LNCAP (cell line): ENCODE data around the gene ATP6V1B1.
A peak's percentile ranks its signal among the peaks of the same experiment; 100 is the strongest.

Experiments
- TF ChIP-seq, protein P1 (sequence below): fragments of 450-650 bp; IDR thresholded peaks from 2 replicates; pipeline ENCODE4 v1.5.1; 2017; ENCODE audit warnings: mild to moderate bottlenecking

The ATP6V1B1 gene

DNA sequence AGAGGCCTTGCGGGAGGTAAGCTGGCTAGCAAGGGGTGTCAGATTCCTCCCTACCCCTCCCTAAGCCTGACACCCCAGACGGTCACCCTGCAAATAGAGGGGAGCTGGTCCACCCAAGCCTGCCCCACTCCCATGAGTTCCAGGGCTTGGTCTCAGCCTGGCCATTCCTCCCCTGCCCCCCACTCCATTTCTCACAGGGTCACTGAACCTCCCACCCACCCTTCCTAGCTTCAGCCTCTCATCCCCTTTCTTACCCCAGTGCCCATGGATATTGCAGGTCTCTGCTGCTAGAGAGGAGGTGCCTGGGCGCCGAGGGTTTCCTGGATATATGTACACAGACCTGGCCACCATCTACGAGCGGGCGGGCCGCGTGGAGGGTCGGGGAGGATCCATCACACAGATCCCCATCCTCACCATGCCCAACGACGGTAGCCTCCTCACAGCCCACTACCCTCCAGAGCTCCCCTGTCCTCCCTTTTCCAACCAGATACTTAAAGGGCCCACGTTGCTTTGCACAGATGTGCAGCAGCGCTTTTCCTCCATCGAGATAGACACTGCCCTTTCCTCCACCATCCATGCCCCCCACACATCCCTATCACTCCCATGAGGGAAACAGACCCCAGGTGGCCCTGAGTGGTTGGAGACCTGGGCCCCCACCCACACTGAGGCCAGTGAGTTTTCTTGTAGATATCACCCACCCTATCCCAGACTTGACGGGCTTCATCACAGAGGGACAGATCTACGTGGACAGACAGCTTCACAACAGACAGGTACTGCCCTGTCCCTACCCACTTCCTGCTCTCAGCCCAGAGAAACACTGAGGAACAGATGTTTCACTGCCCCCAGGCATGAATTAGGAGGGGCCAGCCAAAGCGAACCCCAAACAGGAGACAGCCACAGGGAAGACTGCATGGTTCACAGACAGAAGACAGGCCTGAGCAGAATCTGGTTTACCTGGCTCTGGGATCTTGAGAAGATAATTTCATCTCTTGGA lies 27.5 kb downstream of the ATP6V1B1 start:
- TF ChIP-seq, protein P1, sequence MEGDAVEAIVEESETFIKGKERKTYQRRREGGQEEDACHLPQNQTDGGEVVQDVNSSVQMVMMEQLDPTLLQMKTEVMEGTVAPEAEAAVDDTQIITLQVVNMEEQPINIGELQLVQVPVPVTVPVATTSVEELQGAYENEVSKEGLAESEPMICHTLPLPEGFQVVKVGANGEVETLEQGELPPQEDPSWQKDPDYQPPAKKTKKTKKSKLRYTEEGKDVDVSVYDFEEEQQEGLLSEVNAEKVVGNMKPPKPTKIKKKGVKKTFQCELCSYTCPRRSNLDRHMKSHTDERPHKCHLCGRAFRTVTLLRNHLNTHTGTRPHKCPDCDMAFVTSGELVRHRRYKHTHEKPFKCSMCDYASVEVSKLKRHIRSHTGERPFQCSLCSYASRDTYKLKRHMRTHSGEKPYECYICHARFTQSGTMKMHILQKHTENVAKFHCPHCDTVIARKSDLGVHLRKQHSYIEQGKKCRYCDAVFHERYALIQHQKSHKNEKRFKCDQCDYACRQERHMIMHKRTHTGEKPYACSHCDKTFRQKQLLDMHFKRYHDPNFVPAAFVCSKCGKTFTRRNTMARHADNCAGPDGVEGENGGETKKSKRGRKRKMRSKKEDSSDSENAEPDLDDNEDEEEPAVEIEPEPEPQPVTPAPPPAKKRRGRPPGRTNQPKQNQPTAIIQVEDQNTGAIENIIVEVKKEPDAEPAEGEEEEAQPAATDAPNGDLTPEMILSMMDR, result no peak

DNA sequence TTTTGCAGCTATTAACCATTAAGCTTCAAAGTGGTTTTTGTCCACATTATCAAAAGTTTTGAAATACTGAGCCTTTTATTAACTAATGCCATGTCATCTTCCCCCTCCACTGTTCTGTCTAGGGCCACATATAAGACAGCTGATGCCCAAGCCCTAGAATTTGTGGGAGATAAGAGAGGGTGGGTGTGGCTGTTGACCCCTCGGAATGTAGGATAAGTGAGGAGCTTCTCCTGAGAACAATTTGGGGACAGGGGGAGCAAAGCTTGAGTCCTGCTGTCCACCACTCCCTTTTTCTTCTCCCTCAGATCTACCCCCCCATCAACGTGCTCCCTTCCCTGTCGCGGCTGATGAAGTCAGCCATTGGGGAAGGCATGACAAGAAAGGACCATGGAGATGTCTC lies 28.4 kb downstream of the ATP6V1B1 start:
- TF ChIP-seq, protein P1, result no peak

DNA sequence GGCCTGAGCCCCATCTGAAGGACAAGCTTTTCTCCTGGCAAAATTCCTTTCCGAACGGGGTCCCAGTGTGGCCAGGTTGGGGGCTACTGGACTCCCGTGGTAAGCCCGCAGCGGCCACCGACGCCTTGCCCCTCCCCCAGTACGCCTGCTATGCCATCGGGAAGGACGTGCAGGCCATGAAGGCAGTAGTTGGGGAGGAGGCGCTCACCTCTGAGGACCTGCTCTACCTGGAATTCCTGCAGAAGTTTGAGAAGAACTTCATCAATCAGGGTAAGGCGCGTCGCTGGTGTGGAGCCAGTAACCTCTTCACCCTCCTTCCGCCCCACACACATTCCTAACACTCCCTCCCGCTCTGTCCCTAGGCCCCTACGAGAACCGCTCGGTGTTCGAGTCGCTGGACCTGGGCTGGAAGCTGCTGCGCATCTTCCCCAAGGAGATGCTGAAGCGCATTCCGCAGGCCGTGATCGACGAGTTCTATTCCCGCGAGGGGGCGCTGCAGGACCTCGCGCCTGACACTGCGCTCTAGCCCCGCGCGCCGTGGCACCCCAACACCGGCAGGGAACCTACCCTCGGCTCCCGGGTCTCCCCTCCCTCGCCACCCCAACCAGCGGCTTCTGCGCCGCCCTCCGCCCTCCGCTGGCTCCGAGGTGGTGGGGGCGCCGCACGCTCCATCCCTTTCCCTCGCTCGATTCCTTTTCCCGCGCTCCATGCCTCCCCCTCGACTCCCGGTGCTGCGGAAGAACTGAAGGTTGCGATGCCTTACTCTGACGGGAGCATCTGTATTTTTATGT lies 29.1 kb downstream of the ATP6V1B1 start:
- TF ChIP-seq, protein P1, result peak; percentile 61

DNA sequence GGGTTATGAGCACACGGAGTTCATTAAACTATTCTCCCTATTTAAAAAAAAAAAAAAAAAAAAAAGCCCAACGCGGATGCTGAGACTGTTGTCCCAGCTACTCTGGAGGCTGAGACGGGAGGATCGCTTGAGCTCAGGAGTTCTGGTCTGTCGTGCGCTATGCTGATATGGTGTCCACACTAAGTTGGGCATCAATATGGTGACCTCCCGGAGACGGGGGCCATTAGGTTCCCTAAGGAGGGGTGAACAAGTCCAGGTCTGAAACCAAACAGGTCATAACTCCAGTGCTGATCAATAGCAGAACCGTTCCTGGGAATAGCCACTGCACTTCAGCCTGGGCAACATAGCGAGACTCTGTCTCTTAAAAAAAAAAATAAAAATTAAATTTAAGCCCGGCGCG lies 29.8 kb downstream of the ATP6V1B1 start:
- TF ChIP-seq, protein P1, result no peak

DNA sequence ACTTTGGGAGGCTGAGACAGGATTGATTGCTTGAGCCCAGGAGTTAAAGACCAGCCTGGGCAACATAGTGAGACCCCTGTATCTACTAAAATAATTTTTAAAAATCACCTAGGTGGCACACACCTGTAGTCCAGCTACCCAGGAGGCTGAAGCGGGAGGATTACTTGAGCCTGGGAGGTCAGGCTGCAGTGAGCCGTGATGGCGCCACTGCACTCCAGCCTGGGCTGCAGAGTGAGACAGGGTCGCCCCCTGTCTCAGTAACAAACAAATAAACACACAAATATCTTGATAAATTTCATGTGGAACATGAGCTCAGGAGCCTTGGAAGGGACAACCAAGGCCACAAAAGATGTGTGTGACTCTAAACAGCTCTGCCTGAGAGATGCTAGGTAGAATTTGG lies 31.0 kb downstream of the ATP6V1B1 start:
- TF ChIP-seq, protein P1, result no peak

DNA sequence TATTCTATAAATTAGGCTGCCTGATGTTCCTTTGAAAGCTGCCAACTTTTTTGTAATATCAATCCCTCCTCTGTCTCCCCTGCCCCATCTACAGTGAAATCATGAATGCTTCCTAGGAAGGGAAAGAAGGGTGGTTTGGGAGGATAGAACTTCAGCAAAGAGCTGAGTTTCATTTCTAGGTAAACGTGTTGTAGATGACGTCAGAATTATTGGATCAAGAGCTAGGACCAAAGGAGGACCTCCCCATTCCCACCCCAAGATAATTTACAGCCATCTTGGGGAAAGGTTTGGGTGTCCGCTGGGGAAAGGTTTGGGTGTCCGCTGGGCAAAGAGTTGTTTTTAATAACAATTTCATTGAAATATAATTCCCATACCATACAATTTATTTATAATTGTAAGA lies 31.5 kb downstream of the ATP6V1B1 start:
- TF ChIP-seq, protein P1, result no peak

DNA sequence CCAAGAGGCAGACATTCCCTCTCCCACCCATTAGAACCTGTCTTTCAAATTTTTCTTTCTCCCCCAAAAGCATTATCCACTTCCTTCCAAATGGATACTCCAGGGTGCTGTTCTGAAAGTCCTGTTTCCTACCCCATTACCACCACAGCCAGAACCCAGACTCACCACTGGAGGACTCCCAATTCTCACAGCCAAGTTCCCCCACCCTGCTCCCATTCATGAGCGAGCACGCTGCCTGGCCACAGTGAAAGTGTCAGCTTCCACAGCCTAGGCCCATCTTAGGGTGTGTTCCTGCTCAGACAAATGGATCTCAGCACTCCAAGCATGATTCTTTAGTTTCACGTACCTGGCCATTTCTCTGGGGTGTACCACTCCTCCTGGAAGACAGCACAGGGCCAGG lies 38.9 kb downstream of the ATP6V1B1 start:
- TF ChIP-seq, protein P1, result no peak
